Karpas-422 (cell line): ENCODE results near the gene LMCD1. TPM values are rescaled to one million over a fixed set of nuclear protein-coding genes. Genes with fewer than 3 reads are reported as not detected.

Source experiments
- DNase-seq: peaks from one replicate; pipeline ENCODE4 v3.0.0-alpha.2; 2015
- H2AFZ ChIP-seq: fragments of 200-600 bp; sonication (generic); 2 replicates; pipeline ENCODE4 v1.6.1; 2014; ENCODE audit warnings: antibody characterized with exemption, low read length, mixed read lengths
- H3K27ac ChIP-seq: fragments of 200-600 bp; sonication (generic); 2 replicates; pipeline ENCODE4 v1.5.1; 2014; ENCODE audit warnings: mild to moderate bottlenecking, low read length, moderate library complexity
- H3K27me3 ChIP-seq: fragments of 200-600 bp; sonication (generic); 2 replicates; pipeline ENCODE4 v1.6.1; 2014; ENCODE audit warnings: low read length, mixed read lengths
- H3K36me3 ChIP-seq: fragments of 200-600 bp; sonication (generic); 2 replicates; pipeline ENCODE4 v1.6.1; 2014; ENCODE audit warnings: low read length, mixed read lengths; ENCODE audit not compliant: insufficient read depth
- H3K4me1 ChIP-seq: fragments of 200-600 bp; sonication (generic); 2 replicates; pipeline ENCODE4 v1.6.1; 2014; ENCODE audit warnings: mild to moderate bottlenecking, low read length, mixed read lengths
- H3K4me2 ChIP-seq: fragments of 200-600 bp; sonication (generic); 2 replicates; pipeline ENCODE4 v1.6.1; 2014; ENCODE audit warnings: low read length, low read depth, mild to moderate bottlenecking; ENCODE audit not compliant: poor library complexity, severe bottlenecking
- H3K4me3 ChIP-seq: fragments of 200-600 bp; sonication (generic); 2 replicates; pipeline ENCODE4 v1.5.1; 2014; ENCODE audit warnings: mild to moderate bottlenecking, antibody characterized with exemption, low read length, mixed read lengths
- H3K79me2 ChIP-seq: fragments of 200-600 bp; sonication (generic); 2 replicates; pipeline ENCODE4 v1.6.1; 2014; ENCODE audit warnings: mild to moderate bottlenecking, low read length, mixed read lengths
- H3K9ac ChIP-seq: fragments of 200-600 bp; sonication (generic); 2 replicates; pipeline ENCODE4 v1.6.0; 2014; ENCODE audit warnings: low read length
- H3K9me2 ChIP-seq: fragments of 200-600 bp; sonication (generic), shearing (Covaris generic); replicated peaks from 2 replicates; pipeline ENCODE4 v1.6.0; 2014; ENCODE audit warnings: mild to moderate bottlenecking, low read length, moderate library complexity; ENCODE audit not compliant: insufficient read depth
- H3K9me3 ChIP-seq: fragments of 300-700, 200-600 bp; sonication (generic); 2 replicates; pipeline ENCODE4 v1.6.1; 2014; ENCODE audit warnings: low read length, mixed read lengths
- H4K20me1 ChIP-seq: fragments of 200-600 bp; sonication (generic); 2 replicates; pipeline ENCODE4 v1.6.1; 2014; ENCODE audit warnings: mild to moderate bottlenecking, antibody characterized with exemption, low read length, low read depth; ENCODE audit not compliant: insufficient read depth
- total RNA-seq: library from RNA; depleted of rRNA; stranded (reverse); fragments of >200 nt; shearing (Covaris generic); gene quantifications from 2 replicates; pipeline ENCODE4 v1.2.3, GENCODE V29; 2014; ENCODE audit warnings: low replicate concordance

Gene LMCD1
- total RNA-seq, 1 experiment from 2014 or later: not detected

GRCh38 chr3:8485943-8486342, 15.7 kb upstream of the LMCD1 start:
- no peaks in the 10 kb centered on the region for H3K36me3 ChIP-seq

GRCh38 chr3:8486434-8486833, 15.2 kb upstream of the LMCD1 start:
- Histone ChIP-seq H3K4me2 (no peak overlapping the region), H3K4me3 (no peak overlapping the region), H3K9me2 (no peaks in the 10 kb centered on the region), H2AFZ (no peak overlapping the region), H4K20me1 (no peaks in the 10 kb centered on the region), H3K9me3 (no peaks in the 10 kb centered on the region), H3K79me2 (no peaks in the 10 kb centered on the region), H3K9ac (no peak overlapping the region), H3K4me1 (no peaks in the 10 kb centered on the region), H3K36me3 (no peaks in the 10 kb centered on the region), H3K27me3 (no peaks in the 10 kb centered on the region), H3K27ac (no peak overlapping the region)
- DNase-seq: no peak

More at GRCh38 chr3:8485943-8486342, 15.7 kb upstream of the LMCD1 start:
- Histone ChIP-seq H2AFZ (no peak overlapping the region), H3K27me3 (no peaks in the 10 kb centered on the region), H3K4me2 (no peak overlapping the region), H3K9me3 (no peaks in the 10 kb centered on the region), H3K9ac (no peak overlapping the region), H3K4me3 (no peak overlapping the region), H3K9me2 (no peaks in the 10 kb centered on the region), H3K4me1 (no peaks in the 10 kb centered on the region), H4K20me1 (no peaks in the 10 kb centered on the region), H3K27ac (no peak overlapping the region), H3K79me2 (no peaks in the 10 kb centered on the region)
- DNase-seq: no peak

DNA sequence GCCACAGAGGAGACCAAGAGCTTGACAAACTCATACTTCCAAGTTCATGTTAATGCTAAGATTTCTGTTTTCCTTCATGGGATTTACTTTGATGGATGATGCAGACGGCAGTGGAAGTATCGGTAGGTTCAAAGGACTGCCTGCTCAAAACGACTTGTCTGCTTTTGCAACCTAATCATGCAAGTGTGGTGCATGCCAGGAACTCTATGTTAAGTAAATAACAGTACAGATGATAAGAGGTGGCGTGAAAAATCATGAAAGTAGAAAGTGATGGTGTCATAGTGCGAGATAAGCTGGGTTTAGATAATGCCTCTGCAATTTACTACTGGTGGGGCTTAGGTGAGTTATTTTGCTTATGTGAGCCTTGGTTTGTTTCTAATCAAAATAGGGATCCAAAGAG, 14.7 kb upstream of the LMCD1 start:
- no peak overlapping the region for H3K4me3 ChIP-seq
- H3K27me3 ChIP-seq: no peaks in the 10 kb centered on the region
- H3K36me3 ChIP-seq: no peaks in the 10 kb centered on the region
- no peaks in the 10 kb centered on the region for H3K4me1 ChIP-seq
- no peaks in the 10 kb centered on the region for H3K9me2 ChIP-seq
- no peaks in the 10 kb centered on the region for H3K9me3 ChIP-seq
- no peak overlapping the region for H3K4me2 ChIP-seq
- no peak overlapping the region for H2AFZ ChIP-seq
- no peak overlapping the region for H3K27ac ChIP-seq
- no peaks in the 10 kb centered on the region for H3K79me2 ChIP-seq
- no peaks in the 10 kb centered on the region for H4K20me1 ChIP-seq
- no peak overlapping the region for H3K9ac ChIP-seq
- DNase-seq: no peak

DNA sequence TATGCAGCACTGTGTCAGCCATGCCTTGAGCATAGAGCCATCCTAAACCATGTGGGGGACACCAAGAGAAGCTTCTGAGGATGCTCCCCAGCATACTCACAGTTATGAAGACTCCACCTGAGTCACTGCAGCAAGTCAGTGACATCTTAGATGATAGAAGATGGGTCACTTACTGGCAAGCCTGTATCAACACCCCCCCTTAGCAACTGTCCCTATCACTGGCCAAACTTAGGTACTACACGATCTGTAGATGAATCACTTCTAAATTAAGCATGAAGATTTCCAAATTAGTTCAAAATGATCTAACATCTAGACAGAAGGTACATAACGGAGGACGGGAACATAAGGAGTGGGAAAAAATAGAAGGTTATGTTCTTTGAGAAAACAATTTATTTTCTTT, 13.2 kb upstream of the LMCD1 start:
- H3K27ac ChIP-seq: no peak overlapping the region
- H3K9me3 ChIP-seq: no peaks in the 10 kb centered on the region
- H3K9me2 ChIP-seq: no peaks in the 10 kb centered on the region
- no peaks in the 10 kb centered on the region for H3K79me2 ChIP-seq
- no peak overlapping the region for H2AFZ ChIP-seq
- H3K27me3 ChIP-seq: no peaks in the 10 kb centered on the region
- H3K36me3 ChIP-seq: no peaks in the 10 kb centered on the region
- no peak for DNase-seq
- H3K9ac ChIP-seq: no peak overlapping the region
- no peaks in the 10 kb centered on the region for H4K20me1 ChIP-seq
- no peak overlapping the region for H3K4me3 ChIP-seq
- no peaks in the 10 kb centered on the region for H3K4me1 ChIP-seq
- no peak overlapping the region for H3K4me2 ChIP-seq

DNA sequence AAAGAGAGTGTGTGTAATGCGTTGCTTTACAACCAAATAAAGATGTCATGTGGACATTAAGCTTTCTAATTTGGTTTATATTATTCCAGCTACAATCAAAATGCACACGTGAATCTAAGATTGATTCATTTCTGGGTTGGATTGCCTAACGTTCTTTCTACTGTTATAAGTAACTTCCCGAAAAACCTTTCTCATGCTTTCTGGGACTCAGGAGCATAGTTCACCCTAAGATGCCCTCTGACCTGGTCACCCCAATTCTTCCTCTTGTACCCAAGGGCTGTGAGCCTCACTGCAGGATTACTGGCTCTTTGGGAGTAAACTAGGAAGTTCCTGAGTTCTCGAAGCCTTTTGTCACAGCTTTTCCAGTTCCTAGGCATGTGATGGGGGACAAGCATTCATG, 12.7 kb upstream of the LMCD1 start:
- H3K27me3 ChIP-seq: no peaks in the 10 kb centered on the region
- H4K20me1 ChIP-seq: no peaks in the 10 kb centered on the region
- H3K4me1 ChIP-seq: no peaks in the 10 kb centered on the region
- H2AFZ ChIP-seq: no peak overlapping the region
- no peaks in the 10 kb centered on the region for H3K9me3 ChIP-seq
- H3K9me2 ChIP-seq: no peaks in the 10 kb centered on the region
- no peaks in the 10 kb centered on the region for H3K36me3 ChIP-seq
- DNase-seq: no peak
- H3K27ac ChIP-seq: no peak overlapping the region
- H3K4me2 ChIP-seq: no peak overlapping the region
- no peaks in the 10 kb centered on the region for H3K79me2 ChIP-seq
- H3K4me3 ChIP-seq: no peak overlapping the region
- H3K9ac ChIP-seq: no peak overlapping the region

DNA sequence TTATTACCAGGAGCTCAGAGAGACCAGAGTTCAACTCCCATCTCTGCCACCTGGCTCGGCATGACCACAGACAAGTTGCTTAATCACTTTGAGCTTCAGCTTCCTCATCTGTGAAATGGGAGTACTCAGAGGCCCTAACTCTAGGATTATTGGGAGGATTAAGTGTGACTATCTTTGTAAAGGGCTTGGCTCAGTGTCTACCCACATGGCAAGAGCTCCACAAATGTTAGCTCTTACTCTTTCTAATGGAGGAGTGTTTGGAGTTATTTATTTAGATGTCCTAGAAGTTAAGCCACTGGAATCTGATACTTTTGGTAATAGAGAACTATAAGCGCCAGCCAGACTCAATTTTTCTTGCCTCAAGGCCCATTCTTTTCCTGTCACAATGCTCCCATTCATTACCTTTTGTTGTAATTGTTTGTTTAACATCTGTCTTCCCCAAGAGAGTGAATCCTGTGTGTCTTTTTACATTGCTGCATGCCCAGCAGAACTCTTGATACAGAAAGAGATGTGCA, 12.3 kb upstream of the LMCD1 start:
- no peaks in the 10 kb centered on the region for H3K36me3 ChIP-seq
- H4K20me1 ChIP-seq: no peaks in the 10 kb centered on the region
- no peaks in the 10 kb centered on the region for H3K9me2 ChIP-seq
- H3K4me2 ChIP-seq: no peak overlapping the region
- H3K9ac ChIP-seq: no peak overlapping the region
- H3K27ac ChIP-seq: no peak overlapping the region
- no peaks in the 10 kb centered on the region for H3K27me3 ChIP-seq
- no peak overlapping the region for H2AFZ ChIP-seq
- H3K4me1 ChIP-seq: no peaks in the 10 kb centered on the region
- no peaks in the 10 kb centered on the region for H3K9me3 ChIP-seq
- H3K4me3 ChIP-seq: no peak overlapping the region
- DNase-seq: no peak
- no peaks in the 10 kb centered on the region for H3K79me2 ChIP-seq

GRCh38 chr3:8490079-8490552, 11.5 kb upstream of the LMCD1 start:
- Histone ChIP-seq H3K9me2 (no peaks in the 10 kb centered on the region), H2AFZ (no peak overlapping the region), H3K4me3 (no peak overlapping the region), H3K4me1 (no peaks in the 10 kb centered on the region), H3K4me2 (no peak overlapping the region), H3K36me3 (no peaks in the 10 kb centered on the region), H3K9ac (no peak overlapping the region), H3K79me2 (no peaks in the 10 kb centered on the region), H3K9me3 (no peaks in the 10 kb centered on the region), H3K27ac (no peak overlapping the region), H4K20me1 (no peaks in the 10 kb centered on the region), H3K27me3 (0 out of 2 replicates have a peak, but pooled peaks cover 2% of the 10 kb centered on the region)
- DNase-seq: no peak

GRCh38 chr3:8491271-8492144, 10.1 kb upstream of the LMCD1 start:
- H3K4me3 ChIP-seq: no peak overlapping the region
- H3K36me3 ChIP-seq: no peaks in the 10 kb centered on the region
- no peak for DNase-seq
- no peaks in the 10 kb centered on the region for H3K79me2 ChIP-seq
- no peaks in the 10 kb centered on the region for H3K9me2 ChIP-seq
- no peak overlapping the region for H3K4me2 ChIP-seq
- H3K9me3 ChIP-seq: no peaks in the 10 kb centered on the region
- H4K20me1 ChIP-seq: no peaks in the 10 kb centered on the region
- 0 out of 2 replicates have a peak, but pooled peaks cover 2% of the 10 kb centered on the region for H3K27me3 ChIP-seq
- no peaks in the 10 kb centered on the region for H3K4me1 ChIP-seq
- no peak overlapping the region for H3K27ac ChIP-seq
- H2AFZ ChIP-seq: no peak overlapping the region
- no peak overlapping the region for H3K9ac ChIP-seq
